Measurements from ENCODE around the gene MEI1.
A peak's percentile ranks its signal among the peaks of the same experiment; 100 is the strongest.

Gene MEI1

DNA sequence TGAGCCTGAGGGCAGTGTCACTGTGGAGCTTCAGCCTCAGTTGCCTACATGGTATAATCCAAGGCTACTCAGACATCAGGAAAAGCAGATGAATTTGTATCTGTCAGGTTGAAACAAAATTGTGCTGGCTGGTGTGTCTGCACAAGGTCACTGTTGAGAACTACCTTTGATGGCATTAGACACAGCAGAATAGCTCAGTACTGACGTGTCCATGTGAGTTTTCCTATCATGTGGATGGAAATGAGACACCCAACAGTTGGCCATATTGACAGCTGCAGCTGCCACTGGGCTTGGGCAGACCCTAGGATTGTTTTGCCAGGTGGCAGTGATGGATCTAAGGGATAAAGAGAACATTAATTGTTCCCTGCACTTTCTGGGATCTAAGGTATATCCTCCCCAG is 116.9 kb downstream of the MEI1 start:
- no peak overlapping the region for H3K23ac ChIP-seq (ENCODE audit: low read length)
- H4K91ac ChIP-seq (ENCODE audit: low read depth, low read length), result no peak overlapping the region
- H3K4me3 ChIP-seq (ENCODE audit: low read depth, low read length), result no peak overlapping the region
- WGBS (ENCODE audit: extremely low coverage, insufficient coverage, insufficient read length), result no CpG with 5 or more reads among the region's 1 CpG
- peaks cover 0 to 9% of the 10 kb centered on the region in 2 experiments for H3K4me1 ChIP-seq (ENCODE audit: control insufficient read depth in 1 of 2, insufficient read depth in 2 of 2, low read length in 2 of 2)
- peaks cover 0 to 14% of the 10 kb centered on the region in 2 experiments for H3K36me3 ChIP-seq (ENCODE audit: control insufficient read depth in 1 of 2, insufficient read depth in 2 of 2, low read length in 2 of 2)
- peaks cover 5% of the 10 kb centered on the region for H3K9me3 ChIP-seq (ENCODE audit: insufficient read depth, low read depth, low read length)
- no peak overlapping the region for H4K12ac ChIP-seq (ENCODE audit: low read depth, low read length)
- H3K79me2 ChIP-seq (ENCODE audit: control insufficient read depth, insufficient read depth, low read length, poor library complexity), result no peaks in the 10 kb centered on the region
- no peak overlapping the region for H3K9ac ChIP-seq (ENCODE audit: low read length)
- H2BK12ac ChIP-seq (ENCODE audit: low read length), result no peak overlapping the region
- no peak overlapping the region for H3K4ac ChIP-seq (ENCODE audit: low read depth, low read length)
- DNase-seq, result peak; percentile 89 to 97
- H3K27ac ChIP-seq (ENCODE audit: low read depth, low read length), result no peak overlapping the region
- no peak overlapping the region for H3K14ac ChIP-seq (ENCODE audit: low read length)
- no peak overlapping the region for H3K4me2 ChIP-seq (ENCODE audit: low read length)
- no peak overlapping the region for H3K18ac ChIP-seq (ENCODE audit: low read length)
- no peak overlapping the region for H2BK120ac ChIP-seq (ENCODE audit: insufficient read depth, low read length, poor library complexity)
- no peak overlapping the region for H2BK5ac ChIP-seq (ENCODE audit: low read depth, low read length, poor library complexity)
- H2AFZ ChIP-seq (ENCODE audit: insufficient read depth, low read length, poor library complexity), result no peak overlapping the region
- no peaks in the 10 kb centered on the region for H3K79me1 ChIP-seq (ENCODE audit: low read length)
- H2AK5ac ChIP-seq (ENCODE audit: low read length), result no peak overlapping the region
- H4K8ac ChIP-seq (ENCODE audit: low read depth, low read length), result no peak overlapping the region
- no peaks in the 10 kb centered on the region for H3K27me3 ChIP-seq (ENCODE audit: insufficient read depth, low read length)

DNA sequence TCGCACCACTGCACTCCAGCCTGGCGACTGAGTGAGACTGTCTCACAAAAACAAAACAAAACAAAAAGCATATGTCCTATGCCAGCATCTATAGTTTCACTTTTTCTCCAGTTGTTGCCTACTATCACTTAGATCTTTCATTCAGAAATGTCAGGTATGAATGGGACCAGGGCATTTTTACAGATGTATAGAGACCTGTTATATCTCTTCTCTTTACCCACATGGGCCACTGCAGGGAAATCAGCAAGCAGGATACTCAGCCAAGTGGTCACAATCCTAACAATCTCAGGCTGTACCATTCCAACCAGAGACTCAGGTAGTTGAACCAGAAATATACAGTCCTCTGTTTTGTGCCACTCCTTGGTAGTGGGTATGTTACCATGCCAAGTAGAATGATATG is 117.6 kb downstream of the MEI1 start:
- H3K4me1 ChIP-seq (ENCODE audit: control insufficient read depth in 1 of 2, insufficient read depth in 2 of 2, low read length in 2 of 2), result peaks cover 0 to 9% of the 10 kb centered on the region in 2 experiments
- peaks cover 0 to 14% of the 10 kb centered on the region in 2 experiments for H3K36me3 ChIP-seq (ENCODE audit: control insufficient read depth in 1 of 2, insufficient read depth in 2 of 2, low read length in 2 of 2)
- H3K79me1 ChIP-seq (ENCODE audit: low read length), result no peaks in the 10 kb centered on the region
- no peak overlapping the region for H2AK5ac ChIP-seq (ENCODE audit: low read length)
- no peak overlapping the region for H2BK120ac ChIP-seq (ENCODE audit: insufficient read depth, low read length, poor library complexity)
- peaks cover 5% of the 10 kb centered on the region for H3K9me3 ChIP-seq (ENCODE audit: insufficient read depth, low read depth, low read length)
- no peak overlapping the region for H2BK5ac ChIP-seq (ENCODE audit: low read depth, low read length, poor library complexity)
- H2AFZ ChIP-seq (ENCODE audit: insufficient read depth, low read length, poor library complexity), result no peak overlapping the region
- DNase-seq, result peak; percentile 72 to 95
- H3K79me2 ChIP-seq (ENCODE audit: control insufficient read depth, insufficient read depth, low read length, poor library complexity), result no peaks in the 10 kb centered on the region
- H3K14ac ChIP-seq (ENCODE audit: low read length), result no peak overlapping the region
- H3K9ac ChIP-seq (ENCODE audit: low read length), result no peak overlapping the region
- no peak overlapping the region for H2BK12ac ChIP-seq (ENCODE audit: low read length)
- no peak overlapping the region for H4K12ac ChIP-seq (ENCODE audit: low read depth, low read length)
- no peak overlapping the region for H3K23ac ChIP-seq (ENCODE audit: low read length)
- H3K4me3 ChIP-seq (ENCODE audit: low read depth, low read length), result no peak overlapping the region
- no peaks in the 10 kb centered on the region for H3K27me3 ChIP-seq (ENCODE audit: insufficient read depth, low read length)
- no peak overlapping the region for H3K27ac ChIP-seq (ENCODE audit: low read depth, low read length)
- H3K4ac ChIP-seq (ENCODE audit: low read depth, low read length), result no peak overlapping the region
- no peak overlapping the region for H3K18ac ChIP-seq (ENCODE audit: low read length)
- no CpG with 5 or more reads among the region's 2 CpGs for WGBS (ENCODE audit: extremely low coverage, insufficient coverage, insufficient read length)
- no peak overlapping the region for H4K91ac ChIP-seq (ENCODE audit: low read depth, low read length)
- no peak overlapping the region for H4K8ac ChIP-seq (ENCODE audit: low read depth, low read length)
- no peak overlapping the region for H3K4me2 ChIP-seq (ENCODE audit: low read length)

- H3K27ac ChIP-seq (ENCODE audit: low read depth, low read length), result no peak overlapping the region
Measured at GRCh38 chr22:41818011-41818410, 118.7 kb downstream of the MEI1 start.

DNA sequence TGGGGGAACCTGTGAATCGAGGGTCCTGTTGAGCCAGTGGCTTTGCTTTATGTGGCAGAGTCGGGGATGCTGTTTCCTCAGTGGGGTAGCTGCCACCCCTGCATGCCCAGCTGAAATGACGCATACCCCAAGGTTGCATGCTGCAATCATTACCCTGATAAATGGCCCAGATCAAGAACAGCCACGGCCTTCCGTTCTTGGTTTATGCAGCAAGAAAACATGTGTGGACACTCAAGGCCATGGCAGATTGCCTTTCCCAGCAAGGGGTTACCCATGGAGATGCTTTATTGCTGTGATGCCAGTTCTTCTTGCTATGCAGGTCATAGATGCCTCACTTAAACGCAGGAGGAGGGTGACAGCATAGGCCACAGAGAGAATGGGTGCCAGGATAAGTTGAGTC is 119.3 kb downstream of the MEI1 start:
- WGBS (ENCODE audit: extremely low coverage, insufficient coverage, insufficient read length), result no CpG with 5 or more reads among the region's 6 CpGs
- no peak overlapping the region for H4K8ac ChIP-seq (ENCODE audit: low read depth, low read length)
- no peak for DNase-seq

More at GRCh38 chr22:41818011-41818410, 118.7 kb downstream of the MEI1 start:
- no peak overlapping the region for H3K4me2 ChIP-seq (ENCODE audit: low read length)
- H2BK120ac ChIP-seq (ENCODE audit: insufficient read depth, low read length, poor library complexity), result no peak overlapping the region
- peak; percentile 84 to 95 for DNase-seq
- H3K9me3 ChIP-seq (ENCODE audit: insufficient read depth, low read depth, low read length), result peaks cover 3% of the 10 kb centered on the region
- no peak overlapping the region for H3K23ac ChIP-seq (ENCODE audit: low read length)
- no peak overlapping the region for H3K9ac ChIP-seq (ENCODE audit: low read length)
- no peak overlapping the region for H3K18ac ChIP-seq (ENCODE audit: low read length)
- H2AK5ac ChIP-seq (ENCODE audit: low read length), result no peak overlapping the region
- no peak overlapping the region for H3K4ac ChIP-seq (ENCODE audit: low read depth, low read length)
- H3K27me3 ChIP-seq (ENCODE audit: insufficient read depth, low read length), result no peaks in the 10 kb centered on the region
- no CpG with 5 or more reads among the region's 5 CpGs for WGBS (ENCODE audit: extremely low coverage, insufficient coverage, insufficient read length)
- no peak overlapping the region for H2AFZ ChIP-seq (ENCODE audit: insufficient read depth, low read length, poor library complexity)
- H3K79me2 ChIP-seq (ENCODE audit: control insufficient read depth, insufficient read depth, low read length, poor library complexity), result no peaks in the 10 kb centered on the region
- no peak overlapping the region for H2BK12ac ChIP-seq (ENCODE audit: low read length)
- no peak overlapping the region for H2BK5ac ChIP-seq (ENCODE audit: low read depth, low read length, poor library complexity)
- peaks cover 0 to 9% of the 10 kb centered on the region in 2 experiments for H3K4me1 ChIP-seq (ENCODE audit: control insufficient read depth in 1 of 2, insufficient read depth in 2 of 2, low read length in 2 of 2)
- H3K14ac ChIP-seq (ENCODE audit: low read length), result no peak overlapping the region
- H4K8ac ChIP-seq (ENCODE audit: low read depth, low read length), result no peak overlapping the region
- no peak overlapping the region for H4K91ac ChIP-seq (ENCODE audit: low read depth, low read length)
- no peaks in the 10 kb centered on the region for H3K79me1 ChIP-seq (ENCODE audit: low read length)
- no peak overlapping the region for H4K12ac ChIP-seq (ENCODE audit: low read depth, low read length)
- H3K4me3 ChIP-seq (ENCODE audit: low read depth, low read length), result no peak overlapping the region
- peaks cover 0 to 10% of the 10 kb centered on the region in 2 experiments for H3K36me3 ChIP-seq (ENCODE audit: control insufficient read depth in 1 of 2, insufficient read depth in 2 of 2, low read length in 2 of 2)

More for the DNA sequence above, 119.3 kb downstream of the MEI1 start:
- H2BK12ac ChIP-seq (ENCODE audit: low read length), result no peak overlapping the region
- peaks cover 0 to 5% of the 10 kb centered on the region in 2 experiments for H3K36me3 ChIP-seq (ENCODE audit: control insufficient read depth in 1 of 2, insufficient read depth in 2 of 2, low read length in 2 of 2)
- no peak overlapping the region for H4K12ac ChIP-seq (ENCODE audit: low read depth, low read length)
- peaks cover 3% of the 10 kb centered on the region for H3K9me3 ChIP-seq (ENCODE audit: insufficient read depth, low read depth, low read length)
- H4K91ac ChIP-seq (ENCODE audit: low read depth, low read length), result no peak overlapping the region
- H3K27me3 ChIP-seq (ENCODE audit: insufficient read depth, low read length), result no peaks in the 10 kb centered on the region
- H3K27ac ChIP-seq (ENCODE audit: low read depth, low read length), result no peak overlapping the region
- no peak overlapping the region for H3K4me2 ChIP-seq (ENCODE audit: low read length)
- no peak overlapping the region for H3K14ac ChIP-seq (ENCODE audit: low read length)
- no peaks in the 10 kb centered on the region for H3K79me1 ChIP-seq (ENCODE audit: low read length)
- H2BK5ac ChIP-seq (ENCODE audit: low read depth, low read length, poor library complexity), result no peak overlapping the region
- no peak overlapping the region for H3K23ac ChIP-seq (ENCODE audit: low read length)
- no peak overlapping the region for H3K9ac ChIP-seq (ENCODE audit: low read length)
- no peak overlapping the region for H2AFZ ChIP-seq (ENCODE audit: insufficient read depth, low read length, poor library complexity)
- no peak overlapping the region for H2BK120ac ChIP-seq (ENCODE audit: insufficient read depth, low read length, poor library complexity)
- no peak overlapping the region for H3K4me3 ChIP-seq (ENCODE audit: low read depth, low read length)
- no peak overlapping the region for H2AK5ac ChIP-seq (ENCODE audit: low read length)
- peaks cover 0 to 9% of the 10 kb centered on the region in 2 experiments for H3K4me1 ChIP-seq (ENCODE audit: control insufficient read depth in 1 of 2, insufficient read depth in 2 of 2, low read length in 2 of 2)
- H3K4ac ChIP-seq (ENCODE audit: low read depth, low read length), result no peak overlapping the region
- no peak overlapping the region for H3K18ac ChIP-seq (ENCODE audit: low read length)
- H3K79me2 ChIP-seq (ENCODE audit: control insufficient read depth, insufficient read depth, low read length, poor library complexity), result no peaks in the 10 kb centered on the region
